GM12865 (cell line): ENCODE measurements around the gene BMPR1A.

Source experiments
- DNase-seq: peaks from one replicate; pipeline ENCODE4 v3.0.0; 2010; ENCODE audit warnings: low read depth
- H3K4me3 ChIP-seq: 2 replicates; pipeline ENCODE4 v1.5.1; 2011; ENCODE audit warnings: mild to moderate bottlenecking, low read depth, low read length, control low read depth
- TF ChIP-seq, protein P1 (sequence below): IDR thresholded peaks from 2 replicates; pipeline ENCODE4 v1.5.1; 2011; ENCODE audit warnings: low read length, control low read depth, low read depth, inconsistent platforms; ENCODE audit not compliant: insufficient read depth; ENCODE audit errors: missing control alignments

Gene BMPR1A

DNA sequence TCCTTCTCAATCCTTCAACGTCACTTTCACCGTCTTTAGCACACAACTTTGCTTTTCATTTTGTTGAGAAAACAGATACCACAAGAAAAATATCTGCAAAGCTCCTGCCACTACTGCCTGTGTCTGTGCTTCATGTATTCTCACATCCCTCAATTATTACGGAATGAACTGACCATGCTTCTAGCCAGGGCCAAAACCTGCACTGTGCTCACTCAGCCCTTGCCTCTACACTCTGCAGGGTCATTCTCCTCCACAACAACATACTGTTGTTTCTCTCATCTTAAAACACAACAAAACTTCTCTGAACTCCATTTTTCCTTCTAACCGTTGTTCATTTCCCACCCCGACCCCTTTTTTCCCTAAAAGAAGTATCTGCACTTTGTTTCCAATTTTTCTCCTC, 29.5 kb downstream of the BMPR1A start:
- no peak for DNase-seq
- H3K4me3 ChIP-seq: no peak overlapping the region
- TF ChIP-seq, protein P1, sequence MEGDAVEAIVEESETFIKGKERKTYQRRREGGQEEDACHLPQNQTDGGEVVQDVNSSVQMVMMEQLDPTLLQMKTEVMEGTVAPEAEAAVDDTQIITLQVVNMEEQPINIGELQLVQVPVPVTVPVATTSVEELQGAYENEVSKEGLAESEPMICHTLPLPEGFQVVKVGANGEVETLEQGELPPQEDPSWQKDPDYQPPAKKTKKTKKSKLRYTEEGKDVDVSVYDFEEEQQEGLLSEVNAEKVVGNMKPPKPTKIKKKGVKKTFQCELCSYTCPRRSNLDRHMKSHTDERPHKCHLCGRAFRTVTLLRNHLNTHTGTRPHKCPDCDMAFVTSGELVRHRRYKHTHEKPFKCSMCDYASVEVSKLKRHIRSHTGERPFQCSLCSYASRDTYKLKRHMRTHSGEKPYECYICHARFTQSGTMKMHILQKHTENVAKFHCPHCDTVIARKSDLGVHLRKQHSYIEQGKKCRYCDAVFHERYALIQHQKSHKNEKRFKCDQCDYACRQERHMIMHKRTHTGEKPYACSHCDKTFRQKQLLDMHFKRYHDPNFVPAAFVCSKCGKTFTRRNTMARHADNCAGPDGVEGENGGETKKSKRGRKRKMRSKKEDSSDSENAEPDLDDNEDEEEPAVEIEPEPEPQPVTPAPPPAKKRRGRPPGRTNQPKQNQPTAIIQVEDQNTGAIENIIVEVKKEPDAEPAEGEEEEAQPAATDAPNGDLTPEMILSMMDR: no peak

DNA sequence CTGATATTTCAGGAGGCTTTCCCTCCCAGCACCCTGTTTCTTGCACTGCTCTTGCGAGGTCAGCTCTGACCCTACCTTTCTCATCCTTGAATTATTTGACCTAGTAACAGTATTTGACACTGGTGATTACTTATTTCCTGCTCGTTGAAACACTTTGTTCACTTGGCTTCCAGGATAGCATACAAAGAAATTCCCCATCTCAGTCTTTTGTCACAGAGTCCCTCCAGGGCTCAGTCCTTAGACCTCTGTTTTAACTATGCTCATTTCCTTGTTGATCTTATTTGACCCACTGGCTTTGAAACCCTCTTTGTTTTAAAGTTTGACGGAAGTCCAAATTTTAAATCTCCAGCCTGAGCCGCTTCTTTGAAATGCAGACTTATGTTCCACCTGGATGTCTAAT, 29.9 kb downstream of the BMPR1A start:
- no peak overlapping the region for H3K4me3 ChIP-seq
- TF ChIP-seq, protein P1: no peak
- no peak for DNase-seq

DNA sequence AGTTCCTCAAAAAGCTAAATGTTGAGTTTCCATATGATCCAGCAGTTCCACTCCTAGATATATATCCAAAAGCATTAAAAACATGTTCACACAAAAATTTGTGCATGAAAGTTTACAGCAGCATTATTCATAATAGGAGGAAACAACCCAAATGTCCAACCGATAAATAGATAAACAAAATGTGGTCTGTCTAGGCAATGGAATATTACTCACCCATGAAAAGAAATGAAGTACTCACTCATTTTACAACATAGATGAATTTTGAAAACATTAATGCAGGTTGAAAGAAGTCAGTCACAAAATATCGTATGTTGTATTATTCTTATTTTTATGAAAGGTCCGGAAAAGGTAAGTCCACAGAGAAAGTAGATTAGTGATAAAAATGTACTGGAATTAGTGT, 34.0 kb downstream of the BMPR1A start:
- DNase-seq: no peak
- TF ChIP-seq, protein P1: no peak
- H3K4me3 ChIP-seq: no peak overlapping the region

DNA sequence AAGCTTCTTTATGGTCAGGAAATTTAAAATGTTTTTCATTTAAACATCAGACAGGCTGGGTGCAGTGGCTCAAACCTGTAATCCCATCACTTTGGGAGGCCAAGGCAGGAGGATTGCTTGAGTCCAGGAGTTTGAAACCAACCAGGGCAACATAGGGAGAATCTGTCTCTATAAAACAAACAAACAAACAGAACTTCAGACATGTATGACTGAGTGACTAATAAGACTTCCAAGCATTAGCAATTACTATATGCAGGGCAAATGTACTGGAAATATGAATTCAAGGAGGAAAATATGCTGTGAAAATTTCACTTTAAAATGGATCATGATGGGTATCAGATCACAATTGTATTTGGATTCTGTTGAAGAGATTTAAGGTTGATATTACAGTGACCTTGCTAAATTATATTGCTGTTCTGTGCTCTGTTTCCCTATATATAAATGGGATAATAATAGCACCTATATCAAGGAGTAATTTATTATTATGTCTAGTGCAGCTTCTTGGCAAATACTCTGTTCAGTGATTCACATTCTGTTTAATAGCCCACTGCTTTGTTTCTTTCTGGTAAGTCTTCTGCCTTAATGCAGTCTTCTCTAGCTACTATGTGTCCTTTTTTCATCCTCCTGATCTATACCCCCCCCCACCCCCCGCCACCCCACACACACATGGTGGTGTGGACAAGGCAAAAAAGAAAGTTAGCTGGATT, 36.2 kb downstream of the BMPR1A start:
- no peak overlapping the region for H3K4me3 ChIP-seq
- DNase-seq: no peak
- TF ChIP-seq, protein P1: no peak

DNA sequence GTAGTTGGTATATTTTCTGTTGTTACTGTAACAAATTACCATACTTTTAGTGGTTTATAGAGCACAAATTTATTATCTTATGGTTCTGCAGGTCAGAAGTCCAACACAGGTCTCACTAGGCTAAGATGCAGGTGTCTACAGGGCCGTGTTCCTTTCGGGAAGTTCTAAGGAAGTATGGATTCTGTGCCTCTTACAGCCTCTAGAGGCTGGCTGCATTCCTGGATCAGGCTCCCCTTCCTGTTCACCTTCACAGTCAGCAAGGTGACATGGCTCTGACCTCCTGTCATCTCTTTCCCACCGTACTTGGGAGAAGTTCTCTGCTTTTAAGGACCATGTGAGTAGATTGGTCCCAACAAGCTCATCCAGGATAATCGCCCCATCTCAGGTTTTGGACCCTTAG, 37.3 kb downstream of the BMPR1A start:
- no peak for DNase-seq
- no peak overlapping the region for H3K4me3 ChIP-seq
- TF ChIP-seq, protein P1: no peak

DNA sequence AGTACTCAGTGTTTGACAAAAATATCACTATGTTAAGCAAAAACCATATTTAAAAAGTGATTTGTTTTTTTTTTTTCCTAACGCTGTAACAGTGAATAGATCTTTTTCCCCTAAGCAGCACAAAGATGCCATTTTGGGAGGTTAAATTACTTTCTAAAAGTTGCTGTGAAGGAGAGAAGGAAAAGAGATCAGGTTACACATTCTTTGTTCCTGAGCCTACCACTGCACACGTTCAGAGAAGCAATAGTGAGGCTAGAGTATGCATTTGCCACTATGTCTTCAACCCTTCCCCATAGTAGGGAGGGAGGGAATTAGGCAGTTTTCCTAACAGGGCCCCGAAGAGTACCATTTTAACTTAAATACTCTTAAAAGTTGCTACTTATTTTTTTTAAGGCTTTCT, 38.9 kb downstream of the BMPR1A start:
- H3K4me3 ChIP-seq: no peak overlapping the region
- TF ChIP-seq, protein P1: no peak
- no peak for DNase-seq

DNA sequence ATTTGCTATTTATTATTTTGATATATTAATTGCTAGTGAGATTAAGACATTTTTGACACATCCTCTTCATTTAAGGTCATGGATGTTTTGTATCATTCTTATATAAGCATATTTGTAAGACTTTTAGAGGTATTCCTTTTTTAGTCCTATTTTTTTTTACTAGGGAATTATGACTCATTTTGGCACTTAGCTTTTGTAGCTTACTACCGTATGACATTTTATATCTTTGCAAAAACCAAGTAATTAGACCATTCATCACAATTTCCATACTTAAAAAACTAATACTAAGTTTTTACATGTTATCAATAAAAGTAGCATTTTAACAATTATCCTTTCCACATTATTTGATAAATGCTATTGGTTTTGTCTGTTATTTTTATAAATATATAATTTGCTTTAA, 41.6 kb downstream of the BMPR1A start:
- TF ChIP-seq, protein P1: no peak
- H3K4me3 ChIP-seq: no peak overlapping the region
- DNase-seq: no peak
